ENCODE data around the gene EBF4. TPM values are rescaled to one million over a fixed set of nuclear protein-coding genes. Genes with fewer than 3 reads are reported as not detected.

Gene EBF4
- total RNA-seq, 1 experiment from 2014 or later: 2.7 TPM

- H3K27ac Mint-ChIP-seq: no peak overlapping the region
- H3K4me1 Mint-ChIP-seq: 0 out of 2 replicates have a peak, but pooled peaks cover 3% of the 10 kb centered on the region
- H3K4me3 Mint-ChIP-seq: no peak overlapping the region
- H3K36me3 Mint-ChIP-seq: no peaks in the 10 kb centered on the region
- CTCF ChIA-PET: interaction anchor here (0.9 to 1.5 kb wide), 8 partner anchors 9 to 142 kb away, joined by 3 to 6 read pairs (median 4); partner anchors contain the start of gene IDH3B
- DNase-seq (ENCODE audit: low spot score) (no peak), ATAC-seq (no peak)
- POLR2A ChIA-PET: no interaction called here
- TF ChIP-seq ZMAT4 (CRISPR knock-in tag; IDR thresholded peaks at IDR 0.05): no peak
- no peak for TF ChIP-seq ATF3 (CRISPR knock-in tag; conservative IDR thresholded peaks at IDR 0.05)
- no peak for TF ChIP-seq ZNF512 (CRISPR knock-in tag; IDR thresholded peaks at IDR 0.05; ENCODE audit: borderline replicate concordance)
- no peak for TF ChIP-seq SMAD4 (CRISPR knock-in tag; IDR thresholded peaks at IDR 0.05)
- TF ChIP-seq OVOL2 (CRISPR knock-in tag; IDR thresholded peaks at IDR 0.05; ENCODE audit: borderline replicate concordance): no peak
- TF ChIP-seq ZNF416 (CRISPR knock-in tag; IDR thresholded peaks at IDR 0.05): no peak
- no peak for TF ChIP-seq HMGA2 (CRISPR knock-in tag; IDR thresholded peaks at IDR 0.05)
- TF ChIP-seq FOXK1 (CRISPR knock-in tag; IDR thresholded peaks at IDR 0.05): no peak
- TF ChIP-seq ARID4B (CRISPR knock-in tag; IDR thresholded peaks at IDR 0.05; ENCODE audit: borderline replicate concordance): no peak
- TF ChIP-seq CREB1 (CRISPR knock-in tag; IDR thresholded peaks at IDR 0.05): no peak
- no peak for TF ChIP-seq AR (CRISPR knock-in tag; IDR thresholded peaks at IDR 0.05)
- no peak for TF ChIP-seq ETV6 (CRISPR knock-in tag; IDR thresholded peaks at IDR 0.05)
- no peak for TF ChIP-seq MLX (CRISPR knock-in tag; IDR thresholded peaks at IDR 0.05)
- no peak for TF ChIP-seq ATF2 (CRISPR knock-in tag; IDR thresholded peaks at IDR 0.05; ENCODE audit: borderline replicate concordance, low read depth)
- TF ChIP-seq E2F1 (CRISPR knock-in tag; IDR thresholded peaks at IDR 0.05): no peak
- TF ChIP-seq RORB (CRISPR knock-in tag; IDR thresholded peaks at IDR 0.05): no peak
- no peaks in the 10 kb centered on the region for H3K9me3 Mint-ChIP-seq
- peaks cover 31% of the 10 kb centered on the region for H3K27me3 Mint-ChIP-seq (ENCODE audit: low read depth)
Observed at GRCh38 chr20:2672446-2672845, 20.1 kb upstream of the EBF4 start.
